ENCODE data around the gene NECTIN2. TPM values are rescaled to one million over a fixed set of nuclear protein-coding genes. Genes with fewer than 3 reads are reported as not detected.
"Not testable (repeated sequence)": the region's sequence is repeated elsewhere in the genome, so short reads cannot be mapped to it uniquely, and the experiment has no call there.

Gene NECTIN2
- total RNA-seq, 1 experiment from 2014 or later: 115 TPM

DNA sequence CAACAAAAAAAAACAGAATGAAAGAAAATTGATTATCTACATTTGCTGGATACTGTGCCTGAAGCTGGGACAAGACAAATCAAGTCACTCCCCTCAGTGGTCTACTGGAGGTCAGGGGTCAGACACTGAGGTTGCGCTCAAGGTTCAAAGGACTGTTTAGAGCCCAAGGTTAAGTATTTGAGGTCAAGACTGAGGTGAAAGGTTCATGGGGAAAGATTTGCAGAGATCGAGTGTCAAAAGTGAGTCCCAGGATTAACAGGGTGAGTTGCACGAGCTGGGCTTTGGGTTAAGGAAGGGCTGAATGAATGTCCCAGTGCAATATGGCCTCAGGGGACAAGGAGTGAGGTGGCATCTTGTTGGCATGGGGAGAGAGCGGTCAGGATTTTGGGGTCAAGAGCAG, 41.6 kb downstream of the NECTIN2 start:
- ChIA-PET POLR2A (ENCODE audit: unreplicated experiment) (no interaction called here), CTCF (no interaction called here)
- Histone ChIP-seq H4K20me1 (ENCODE audit: insufficient read depth) (peaks cover 8% of the 10 kb centered on the region), H3K9me2 (ENCODE audit: insufficient read depth) (no peaks in the 10 kb centered on the region), H2AFZ (no peak overlapping the region), H3K79me2 (ENCODE audit: low read depth) (peaks cover 15% of the 10 kb centered on the region), H3K36me3 (ENCODE audit: low read depth) (peaks cover 1% of the 10 kb centered on the region), H3K27ac (no peak overlapping the region), H3K9me3 (ENCODE audit: insufficient read depth, low read depth) (no peaks in the 10 kb centered on the region), H3F3A (ENCODE audit: insufficient read depth, low read depth) (peaks cover 19% of the 10 kb centered on the region), H3K4me3 (no peak overlapping the region), H3K27me3 (ENCODE audit: insufficient read depth, low read depth) (no peaks in the 10 kb centered on the region), H3K4me2 (no peak overlapping the region), H3K4me1 (replicated peaks; ENCODE audit: insufficient read depth) (peaks cover 17% of the 10 kb centered on the region)
- no TSS peak for BruUV-seq (replicated peaks)
- intact Hi-C loops (cut with micrococcal nuclease; ENCODE audit: unreplicated experiment): no loop called here
- TF ChIP-seq EZH2 (IDR thresholded peaks at IDR 0.05; ENCODE audit: low read depth): no peak
- TF ChIP-seq, protein P1, sequence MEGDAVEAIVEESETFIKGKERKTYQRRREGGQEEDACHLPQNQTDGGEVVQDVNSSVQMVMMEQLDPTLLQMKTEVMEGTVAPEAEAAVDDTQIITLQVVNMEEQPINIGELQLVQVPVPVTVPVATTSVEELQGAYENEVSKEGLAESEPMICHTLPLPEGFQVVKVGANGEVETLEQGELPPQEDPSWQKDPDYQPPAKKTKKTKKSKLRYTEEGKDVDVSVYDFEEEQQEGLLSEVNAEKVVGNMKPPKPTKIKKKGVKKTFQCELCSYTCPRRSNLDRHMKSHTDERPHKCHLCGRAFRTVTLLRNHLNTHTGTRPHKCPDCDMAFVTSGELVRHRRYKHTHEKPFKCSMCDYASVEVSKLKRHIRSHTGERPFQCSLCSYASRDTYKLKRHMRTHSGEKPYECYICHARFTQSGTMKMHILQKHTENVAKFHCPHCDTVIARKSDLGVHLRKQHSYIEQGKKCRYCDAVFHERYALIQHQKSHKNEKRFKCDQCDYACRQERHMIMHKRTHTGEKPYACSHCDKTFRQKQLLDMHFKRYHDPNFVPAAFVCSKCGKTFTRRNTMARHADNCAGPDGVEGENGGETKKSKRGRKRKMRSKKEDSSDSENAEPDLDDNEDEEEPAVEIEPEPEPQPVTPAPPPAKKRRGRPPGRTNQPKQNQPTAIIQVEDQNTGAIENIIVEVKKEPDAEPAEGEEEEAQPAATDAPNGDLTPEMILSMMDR (conservative IDR thresholded peaks at IDR 0.05): no peak
- no peak for DNase-seq

DNA sequence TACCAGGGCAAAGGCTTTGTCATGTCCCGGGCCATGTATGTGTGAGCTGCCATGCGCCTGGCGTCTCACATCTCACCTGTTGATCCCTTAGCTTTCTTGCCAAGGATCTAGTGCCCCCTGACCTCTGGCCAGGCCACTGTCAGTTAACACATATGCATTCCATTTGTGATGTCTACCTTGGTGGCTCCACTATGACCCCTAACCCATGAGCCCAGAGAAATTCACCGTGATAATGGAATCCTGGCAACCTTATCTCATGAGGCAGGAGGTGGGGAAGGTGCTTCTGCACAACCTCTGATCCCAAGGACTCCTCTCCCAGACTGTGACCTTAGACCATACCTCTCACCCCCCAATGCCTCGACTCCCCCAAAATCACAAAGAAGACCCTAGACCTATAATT, 42.2 kb downstream of the NECTIN2 start:
- not testable (repeated sequence) for H4K20me1 ChIP-seq (ENCODE audit: insufficient read depth)

DNA sequence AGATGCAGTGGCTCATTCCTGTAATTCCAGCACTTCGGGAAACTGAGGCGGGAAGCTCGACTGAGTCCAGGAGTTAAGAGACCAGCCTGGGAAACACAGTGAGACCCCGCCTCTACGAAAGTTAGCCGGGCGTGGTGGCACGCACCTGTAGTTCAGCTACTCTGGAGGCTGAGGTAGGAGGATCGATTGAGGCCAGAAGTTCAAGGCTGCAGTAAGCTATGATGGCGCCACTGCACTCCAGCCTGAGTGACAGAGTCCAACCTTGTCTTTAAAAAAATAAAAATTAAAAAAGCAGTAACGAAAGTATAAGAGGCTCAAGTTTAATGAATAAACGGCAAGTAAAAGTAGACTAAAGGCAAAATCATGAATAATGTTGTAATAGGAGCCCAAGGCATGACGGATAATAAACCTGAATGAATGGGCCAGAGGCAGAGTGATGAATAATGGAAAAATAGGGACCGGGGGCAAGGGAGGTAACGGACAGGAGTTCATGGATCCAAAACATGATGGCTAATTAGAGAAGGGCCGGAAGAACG, 43.8 kb downstream of the NECTIN2 start:
- peak overlapping the region; percentile 84 for H2AFZ ChIP-seq
- peaks cover 23% of the 10 kb centered on the region for H3K36me3 ChIP-seq (ENCODE audit: low read depth)
- TSS peak; percentile 87 for BruUV-seq (replicated peaks)
- peaks cover 38% of the 10 kb centered on the region for H3K79me2 ChIP-seq (ENCODE audit: low read depth)
- TF ChIP-seq, protein P1 (conservative IDR thresholded peaks at IDR 0.05): no peak
- TF ChIP-seq EZH2 (IDR thresholded peaks at IDR 0.05; ENCODE audit: low read depth): no peak
- peaks cover 22% of the 10 kb centered on the region for H3K4me1 ChIP-seq (replicated peaks; ENCODE audit: insufficient read depth)
- peaks cover 9% of the 10 kb centered on the region for H4K20me1 ChIP-seq (ENCODE audit: insufficient read depth)
- H3K9me2 ChIP-seq (ENCODE audit: insufficient read depth): no peaks in the 10 kb centered on the region
- no peaks in the 10 kb centered on the region for H3K9me3 ChIP-seq (ENCODE audit: insufficient read depth, low read depth)
- H3K27me3 ChIP-seq (ENCODE audit: insufficient read depth, low read depth): no peaks in the 10 kb centered on the region
- peak overlapping the region; percentile 75 for H3K27ac ChIP-seq
- peak overlapping the region; percentile 61 for H3K4me3 ChIP-seq
- DNase-seq: no peak
- POLR2A ChIA-PET (ENCODE audit: unreplicated experiment): interaction anchor here (0.5 to 1.3 kb wide), 14 partner anchors 31 to 828 kb away, joined by 3 to 11 read pairs (median 4); partner anchors contain the start of genes NECTIN2 and PVR
- CTCF ChIA-PET: interaction anchor here (0.6 kb wide), 1 partner anchor 186 kb away, joined by 5 read pairs; no protein-coding TSS in a partner anchor
- peak overlapping the region; percentile 95 for H3K4me2 ChIP-seq
- intact Hi-C loops (cut with micrococcal nuclease; ENCODE audit: unreplicated experiment): loop anchor here (1.0 to 2.0 kb wide), 5 partner anchors 43 to 319 kb away; partner anchors contain the start of gene BCAM
- peaks cover 32% of the 10 kb centered on the region for H3F3A ChIP-seq (ENCODE audit: insufficient read depth, low read depth)

More for the DNA sequence above, 42.2 kb downstream of the NECTIN2 start:
- peaks cover 22% of the 10 kb centered on the region for H3K79me2 ChIP-seq (ENCODE audit: low read depth)
- H3K27me3 ChIP-seq (ENCODE audit: insufficient read depth, low read depth); H2AFZ ChIP-seq; BruUV-seq (replicated peaks); intact Hi-C loops (cut with micrococcal nuclease; ENCODE audit: unreplicated experiment); H3K9me2 ChIP-seq (ENCODE audit: insufficient read depth); DNase-seq; H3K4me3 ChIP-seq; H3K27ac ChIP-seq; H3K36me3 ChIP-seq (ENCODE audit: low read depth); H3K9me3 ChIP-seq (ENCODE audit: insufficient read depth, low read depth); H3K4me2 ChIP-seq; CTCF ChIA-PET; POLR2A ChIA-PET (ENCODE audit: unreplicated experiment): not testable (repeated sequence)
- peaks cover 26% of the 10 kb centered on the region for H3F3A ChIP-seq (ENCODE audit: insufficient read depth, low read depth)
- peaks cover 22% of the 10 kb centered on the region for H3K4me1 ChIP-seq (replicated peaks; ENCODE audit: insufficient read depth)
